Measurements from ENCODE around the gene ART1.

The ART1 gene

GRCh38 chr11:3667149-3668035, 22.5 kb downstream of the ART1 start:
- no peak for DNase-seq

DNA sequence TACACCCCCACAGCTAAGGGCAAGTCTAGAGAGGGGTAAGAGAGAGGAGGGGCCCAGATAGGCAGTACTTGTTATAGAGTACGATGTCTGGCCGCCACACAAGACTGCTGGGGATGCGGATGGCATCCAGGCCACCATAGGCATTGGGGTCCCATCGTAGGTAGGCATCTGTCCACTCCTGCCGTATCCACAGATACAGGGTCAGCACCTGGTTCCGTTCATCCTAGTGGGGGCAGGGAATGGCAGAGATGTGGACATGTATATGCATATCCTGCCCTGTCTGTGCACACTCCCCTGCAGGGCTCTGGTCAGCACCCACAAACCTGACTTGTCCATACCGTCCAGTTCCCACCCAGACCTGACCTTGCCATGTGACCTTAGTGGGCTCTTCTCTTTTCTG, 24.2 kb downstream of the ART1 start:
- no peak for DNase-seq

GRCh38 chr11:3669742-3670183, 24.8 kb downstream of the ART1 start:
- DNase-seq: no peak

GRCh38 chr11:3671334-3672254, 26.7 kb downstream of the ART1 start, which contains the start of gene CHRNA10:
TSS of gene CHRNA10 (minus strand) at chr11:3671384. CDS start at chr11:3671312, 72 bp downstream.
- DNase-seq: no peak

- no peak for DNase-seq
Measured at GRCh38 chr11:3674189-3674588, 29.3 kb downstream of the ART1 start.

DNA sequence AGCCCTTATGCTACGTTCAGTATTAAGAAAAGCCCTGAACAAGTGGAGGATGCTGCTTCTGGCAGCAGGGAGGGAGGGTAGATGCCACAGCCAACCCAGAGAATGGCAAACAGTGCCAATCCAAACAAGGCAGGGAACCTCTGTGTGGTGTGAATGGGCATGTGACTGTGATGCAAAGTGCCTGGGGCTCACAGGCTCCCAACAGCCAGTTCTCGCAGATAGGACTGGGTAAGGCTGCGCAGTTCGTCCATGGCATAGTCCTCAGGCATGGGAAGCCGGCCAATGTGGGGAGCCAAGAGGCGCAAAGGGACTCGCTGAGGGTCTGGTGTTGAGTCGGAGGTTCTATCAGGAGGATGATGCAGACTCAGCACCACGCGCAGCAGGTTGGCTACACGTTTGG, 31.0 kb downstream of the ART1 start:
- no peak for DNase-seq

DNA sequence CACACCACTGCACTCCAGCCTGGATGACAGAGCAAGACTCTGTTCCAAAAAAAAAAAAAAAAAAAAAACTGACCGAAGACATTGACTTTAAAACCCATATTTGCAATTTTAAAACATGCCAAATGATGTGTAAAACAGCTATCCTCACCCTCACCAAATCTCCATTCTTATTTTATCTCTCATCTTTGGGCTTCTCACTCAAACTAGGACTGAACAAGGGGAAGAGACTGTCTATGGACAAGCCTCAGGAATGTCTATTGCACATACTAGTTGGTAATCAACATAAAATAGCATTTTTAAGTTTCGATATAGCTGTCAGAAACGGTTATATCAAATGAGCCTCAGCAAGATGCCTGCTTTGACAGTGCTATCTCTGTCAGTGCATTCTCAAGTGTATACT, 34.1 kb downstream of the ART1 start:
- DNase-seq: no peak

GRCh38 chr11:3683039-3683438, 38.1 kb downstream of the ART1 start:
- no peak for DNase-seq

DNA sequence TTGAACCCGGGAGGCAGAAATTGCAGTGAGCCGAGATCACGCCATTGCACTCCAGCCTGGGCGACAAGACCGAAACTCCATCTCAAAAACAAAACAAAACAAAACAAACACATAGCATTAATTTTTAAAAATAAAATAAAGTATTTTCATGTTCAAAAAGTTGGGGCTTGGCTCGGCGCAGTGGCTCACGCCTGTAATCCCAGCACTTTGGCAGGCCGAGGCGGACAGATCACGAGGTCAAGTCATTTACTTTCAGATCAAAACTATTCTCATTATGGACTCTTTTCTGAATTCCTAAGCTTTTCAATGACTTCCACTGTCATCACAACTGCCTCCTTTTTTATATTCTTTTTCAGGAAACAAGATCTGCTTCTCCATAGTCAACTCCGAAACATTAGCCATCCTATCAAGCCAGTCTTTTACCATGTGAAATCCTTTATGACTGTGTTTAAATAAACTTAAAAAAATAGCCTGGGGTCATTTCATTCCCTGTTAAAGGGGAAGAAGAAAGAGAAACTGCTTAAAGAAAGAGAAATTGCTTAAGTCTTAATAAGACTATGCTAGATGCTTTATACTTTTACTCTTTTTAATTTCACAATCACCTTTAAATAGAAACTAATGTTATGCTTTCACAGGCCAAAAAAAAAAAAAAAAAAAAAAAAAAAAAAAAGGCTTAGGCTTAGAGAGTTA, 39.3 kb downstream of the ART1 start:
- no peak for DNase-seq

DNA sequence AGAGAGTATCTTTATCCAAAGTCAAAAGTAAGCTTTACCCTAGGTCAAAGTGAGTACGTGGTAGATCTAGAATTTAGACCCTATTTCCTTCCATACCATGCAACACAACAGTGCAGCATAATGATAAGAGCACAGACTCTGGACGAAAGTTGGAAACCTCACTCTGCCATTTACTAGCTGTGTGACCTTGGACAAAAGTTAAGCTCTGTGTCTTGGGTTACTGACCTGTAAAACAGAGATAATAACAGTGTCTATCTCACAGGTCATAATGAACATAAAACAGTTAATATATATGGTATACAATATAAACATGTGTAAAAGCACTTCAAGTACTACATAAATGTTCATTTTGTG, 39.9 kb downstream of the ART1 start:
- DNase-seq: no peak

DNA sequence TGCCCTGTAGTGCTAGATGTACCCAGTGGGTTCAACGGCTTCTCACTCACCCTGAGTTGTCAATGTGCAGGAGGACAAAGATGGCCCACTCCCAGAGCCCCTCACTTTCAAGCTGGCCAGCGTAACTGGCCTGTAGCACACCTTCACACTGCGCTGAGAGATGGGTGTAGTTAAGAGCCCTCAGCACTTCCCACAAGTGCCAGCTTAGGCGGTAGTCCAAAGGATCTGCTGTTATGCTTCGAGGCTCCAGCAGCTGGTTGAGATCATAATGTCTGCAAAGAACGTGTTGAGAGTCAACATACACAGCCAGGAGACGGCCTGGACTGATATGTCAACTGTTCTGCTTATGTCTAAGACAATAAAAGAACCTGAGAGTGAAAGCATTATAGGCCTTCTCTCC, 41.0 kb downstream of the ART1 start:
- no peak for DNase-seq

GRCh38 chr11:3686751-3687150, 41.8 kb downstream of the ART1 start:
- DNase-seq: no peak

DNA sequence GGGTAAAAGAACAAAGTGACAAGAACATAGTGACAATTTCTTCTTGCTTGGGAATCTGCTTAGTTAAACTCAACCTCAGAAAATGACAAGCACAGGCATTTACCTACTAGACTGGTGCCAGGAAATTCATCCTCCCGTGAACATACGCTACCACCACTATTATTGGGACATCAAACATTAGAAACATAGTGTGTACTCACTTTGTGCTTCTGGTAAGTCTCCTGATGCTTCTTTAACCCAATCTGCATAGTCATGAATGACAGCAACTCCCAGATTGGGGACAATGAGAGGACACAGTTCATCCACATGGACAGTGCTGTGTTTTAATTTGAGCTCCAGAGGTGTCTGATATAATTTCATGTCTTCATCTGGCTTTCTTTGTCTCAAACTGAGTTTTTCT, 55.5 kb downstream of the ART1 start:
- no peak for DNase-seq

GRCh38 chr11:3700910-3701309, 56.0 kb downstream of the ART1 start:
- no peak for DNase-seq

- no peak for DNase-seq
Measured at GRCh38 chr11:3703383-3703782, 58.5 kb downstream of the ART1 start.

DNA sequence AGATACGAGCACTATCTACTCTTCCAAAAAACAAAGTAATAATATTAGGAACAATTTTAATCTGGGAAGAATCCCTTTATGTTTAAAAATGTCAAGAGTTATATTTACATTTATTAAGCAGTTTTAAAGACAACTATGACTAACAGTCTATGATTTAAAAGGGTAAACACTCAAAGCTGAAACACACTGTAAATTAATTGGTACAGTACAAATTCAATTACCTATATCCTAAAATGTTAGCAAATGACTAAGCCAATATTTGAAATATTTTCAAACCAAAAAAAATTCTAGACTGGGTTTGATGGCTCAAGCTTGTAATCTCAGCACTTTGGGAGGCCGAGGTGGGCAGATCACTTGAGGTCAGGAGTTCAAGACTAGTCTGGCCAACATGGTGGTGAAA, 62.2 kb downstream of the ART1 start:
- DNase-seq: no peak

DNA sequence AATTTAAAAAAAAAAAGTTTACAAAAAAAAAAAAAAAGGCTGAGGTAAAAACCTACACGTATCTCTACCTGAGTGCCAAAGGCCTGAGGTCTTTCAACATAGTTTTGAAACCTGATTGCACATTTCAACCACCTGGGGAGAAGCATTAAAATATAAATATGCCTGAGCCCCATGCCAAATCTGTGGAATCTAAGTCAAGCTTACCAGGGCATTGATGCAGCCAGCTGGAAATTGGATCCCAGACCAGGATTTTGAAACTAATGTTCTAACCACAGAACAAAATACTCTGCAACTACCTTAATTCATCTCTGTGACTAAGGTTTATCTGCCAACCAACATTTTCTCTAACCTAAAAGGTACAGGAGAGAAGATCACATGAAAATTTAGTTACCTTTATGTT, 65.0 kb downstream of the ART1 start:
- DNase-seq: no peak

- no peak for DNase-seq
Measured at GRCh38 chr11:3710485-3711259, 65.7 kb downstream of the ART1 start.

GRCh38 chr11:3712274-3712673, 67.3 kb downstream of the ART1 start:
- no peak for DNase-seq
